Activated effector memory CD4-positive, alpha-beta T cell treated with anti-CD3 and anti-CD28 coated beads, Interleukin-2, amount 50 U/mL, for 16 hours (primary cell): ENCODE results near the gene PARD3.

Experiments used
- DNase-seq: peaks from one replicate; pipeline ENCODE4 v3.0.0-alpha.2; 2020

PARD3 gene

DNA sequence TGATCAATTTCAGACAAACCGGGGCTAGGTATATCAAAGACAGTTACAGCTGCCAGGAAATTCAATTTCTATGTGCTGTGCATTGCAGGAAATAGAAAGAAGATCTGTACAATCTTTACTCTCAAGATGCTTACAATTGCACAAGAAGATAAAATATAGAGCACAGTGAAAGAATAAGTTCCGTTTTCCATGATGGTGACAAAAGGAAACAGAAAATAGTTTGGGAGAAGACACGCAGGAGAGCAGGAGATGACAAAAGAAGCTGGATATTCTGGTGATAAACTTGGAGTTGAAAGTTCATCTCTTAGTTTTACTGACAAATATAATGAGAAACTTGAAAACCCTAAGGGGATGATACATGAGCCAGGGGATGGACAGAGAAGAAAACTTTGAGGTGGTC is 646.0 kb downstream of the PARD3 start:
- DNase-seq: no peak

DNA sequence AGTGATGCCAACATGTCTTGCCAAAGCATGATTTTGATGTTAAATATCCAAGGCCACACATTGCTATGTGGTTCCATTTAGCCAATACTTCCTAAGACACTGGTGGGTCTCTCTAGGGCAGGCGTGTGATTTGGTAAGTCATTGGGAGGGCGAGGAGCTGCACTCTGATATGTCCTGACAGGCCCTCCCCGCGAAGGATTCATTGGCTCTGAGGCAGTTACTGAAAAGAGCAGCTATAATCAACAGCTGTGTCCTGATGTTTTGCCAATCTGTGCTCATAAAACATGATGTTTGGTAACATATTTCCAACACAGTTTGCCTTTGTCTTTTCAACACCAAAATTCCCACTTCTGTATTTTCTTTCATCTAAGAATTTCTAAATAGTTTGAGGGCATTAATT is 646.7 kb downstream of the PARD3 start:
- DNase-seq: no peak

DNA sequence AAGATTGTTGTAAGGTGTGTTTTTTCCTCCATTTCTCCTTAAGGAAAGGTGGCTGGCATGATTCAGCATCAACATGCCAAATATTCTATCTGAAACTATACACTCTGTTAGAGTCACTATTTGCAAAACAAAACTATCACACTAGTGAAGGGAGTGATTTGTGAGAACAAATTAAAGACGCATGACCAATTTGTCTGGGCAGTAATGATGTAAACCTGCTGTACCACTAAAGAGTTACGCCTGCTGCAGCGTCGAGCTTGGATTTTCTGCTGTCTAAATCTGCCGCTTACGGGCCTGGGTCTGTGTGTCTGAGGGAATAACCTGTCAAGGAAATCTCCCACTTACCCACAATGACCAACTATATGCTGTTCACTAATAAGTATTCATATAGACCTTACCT is 648.3 kb downstream of the PARD3 start:
- no peak for DNase-seq

DNA sequence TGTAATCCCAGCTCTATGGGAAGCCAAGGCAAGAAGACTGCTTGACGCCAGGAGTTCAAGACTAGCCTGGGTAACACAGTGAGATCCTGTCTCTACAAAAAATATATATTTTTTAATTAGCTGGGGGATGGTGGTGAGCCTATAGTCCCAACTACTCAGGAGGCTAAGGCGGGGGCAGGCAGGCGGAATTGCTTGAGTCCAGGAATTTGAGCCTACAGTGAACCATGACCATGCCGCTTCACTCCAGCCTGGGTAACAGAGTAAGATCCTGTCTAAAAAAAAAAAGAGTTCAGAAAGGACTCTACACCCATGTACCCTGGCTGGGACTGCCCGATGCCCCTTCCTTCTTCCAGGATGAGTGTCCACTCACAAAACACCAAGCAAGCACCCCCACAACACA is 648.7 kb downstream of the PARD3 start:
- no peak for DNase-seq

DNA sequence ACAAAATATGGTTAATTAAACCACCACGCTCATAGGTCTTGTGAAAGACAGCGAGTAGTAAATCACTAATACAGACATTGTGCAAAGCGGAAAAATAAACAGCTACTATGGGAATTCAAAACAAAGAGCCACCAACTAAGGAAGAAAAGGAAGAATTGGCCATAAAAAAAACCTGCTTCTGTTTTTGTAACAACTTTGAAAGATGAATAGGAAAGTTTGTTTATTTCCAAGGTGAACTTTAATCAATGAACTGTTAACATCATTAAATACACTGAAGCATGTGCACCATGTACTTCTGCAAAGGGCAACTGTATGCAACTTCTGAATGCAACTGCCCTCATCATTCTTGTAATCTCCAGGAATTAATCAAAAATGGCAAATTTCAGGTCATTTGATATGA is 651.1 kb downstream of the PARD3 start:
- DNase-seq: no peak

DNA sequence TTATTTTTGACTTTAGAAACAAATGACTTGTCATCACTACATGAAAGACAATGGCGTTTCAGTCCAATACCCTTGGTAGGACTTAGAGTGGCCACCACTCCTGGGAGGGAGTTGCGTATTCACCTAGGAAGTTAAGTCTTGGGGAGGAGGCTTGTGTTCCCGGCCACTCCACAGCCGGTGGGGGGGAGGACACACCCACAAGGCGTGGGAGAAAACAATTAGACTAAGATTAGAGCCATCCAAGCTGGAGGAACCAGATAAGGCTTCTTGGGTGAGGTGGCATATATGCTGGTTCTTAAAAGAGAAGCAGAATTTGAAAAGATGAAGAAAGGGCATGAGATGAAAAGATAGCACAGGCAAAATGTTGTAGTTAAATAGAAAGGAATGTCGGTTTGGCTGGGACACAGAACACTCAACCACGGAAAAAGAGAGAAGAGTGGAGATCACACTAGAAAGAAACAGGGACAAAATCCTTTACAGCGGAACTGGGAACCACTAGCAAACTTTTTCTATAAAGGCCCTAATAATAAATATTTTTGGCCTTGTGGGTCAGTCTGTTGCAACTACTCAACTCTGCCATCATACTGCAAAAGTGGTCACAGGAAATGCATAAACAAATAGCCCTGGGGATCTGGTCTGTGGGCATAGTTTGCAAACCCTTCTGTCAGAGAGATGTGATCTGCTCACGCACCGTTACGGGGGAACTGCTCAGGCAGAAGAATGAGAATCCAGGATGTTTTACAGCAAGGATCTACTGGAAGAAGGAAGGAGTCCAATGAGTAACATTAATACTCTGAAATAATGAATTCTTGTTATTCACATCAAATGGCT is 651.8 kb downstream of the PARD3 start:
- DNase-seq: no peak

DNA sequence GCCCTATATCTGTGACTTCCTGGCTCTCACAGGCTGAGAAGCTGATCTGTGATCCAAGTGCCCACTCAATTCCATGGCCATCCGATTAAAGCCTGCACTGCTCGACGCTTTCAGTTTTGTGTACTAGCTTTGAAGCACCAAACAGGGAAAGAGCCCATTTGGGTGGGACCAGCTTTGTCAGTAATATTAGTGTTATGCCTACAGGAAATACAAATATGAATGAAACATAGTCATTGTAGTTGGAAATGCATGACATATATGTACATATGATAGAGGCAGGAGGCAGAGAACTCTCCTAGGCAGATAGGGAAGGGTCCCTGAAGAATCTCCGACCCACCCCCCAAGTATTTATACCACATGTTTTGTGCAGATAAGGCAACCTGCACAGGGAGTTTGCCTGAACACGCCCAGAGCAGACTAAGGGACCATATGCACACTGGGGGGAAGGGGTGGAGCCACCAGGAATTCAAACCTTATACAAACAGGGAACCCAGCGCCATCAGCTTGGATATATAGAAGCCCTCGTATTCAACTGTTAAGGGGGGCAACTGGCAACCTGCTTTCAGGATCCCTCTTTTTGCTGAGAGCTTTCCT is 653.2 kb downstream of the PARD3 start:
- no peak for DNase-seq

DNA sequence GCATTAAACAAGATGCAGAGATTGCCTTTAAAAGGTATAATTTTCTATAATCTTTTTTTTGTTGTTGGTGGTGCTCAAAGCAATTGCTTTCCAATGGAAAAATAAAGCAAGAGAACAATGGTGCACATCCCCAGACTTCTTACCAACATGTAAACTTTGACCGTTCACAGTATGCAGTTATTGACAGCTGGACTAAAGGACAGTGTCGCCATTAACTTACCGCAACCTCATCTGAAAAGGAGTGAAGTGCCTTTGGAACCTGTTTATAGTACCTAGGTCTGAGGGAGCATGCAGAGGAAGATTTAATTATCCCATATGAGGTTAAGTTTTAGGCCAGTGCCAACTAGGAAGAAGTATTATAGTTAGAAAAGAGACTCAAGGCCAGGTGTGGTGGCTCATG is 654.5 kb downstream of the PARD3 start:
- DNase-seq: no peak

DNA sequence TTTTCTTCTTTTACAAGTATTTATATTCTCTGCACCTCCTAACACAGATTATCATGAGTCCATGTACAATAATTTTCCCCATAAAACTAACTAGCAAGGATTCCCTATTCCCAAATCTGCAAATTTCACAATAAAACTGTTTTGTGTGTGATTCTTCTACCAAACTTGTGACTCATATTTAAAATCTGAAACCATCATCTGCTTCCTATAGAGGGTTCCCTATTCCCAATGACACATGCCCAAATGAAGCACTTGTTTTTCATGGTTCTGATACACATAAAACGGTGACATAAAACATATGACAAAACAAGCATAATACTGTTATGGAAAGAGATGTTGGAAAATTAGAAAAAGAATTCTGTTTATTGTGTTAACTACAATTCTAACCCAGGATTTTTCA is 657.6 kb downstream of the PARD3 start:
- no peak for DNase-seq

DNA sequence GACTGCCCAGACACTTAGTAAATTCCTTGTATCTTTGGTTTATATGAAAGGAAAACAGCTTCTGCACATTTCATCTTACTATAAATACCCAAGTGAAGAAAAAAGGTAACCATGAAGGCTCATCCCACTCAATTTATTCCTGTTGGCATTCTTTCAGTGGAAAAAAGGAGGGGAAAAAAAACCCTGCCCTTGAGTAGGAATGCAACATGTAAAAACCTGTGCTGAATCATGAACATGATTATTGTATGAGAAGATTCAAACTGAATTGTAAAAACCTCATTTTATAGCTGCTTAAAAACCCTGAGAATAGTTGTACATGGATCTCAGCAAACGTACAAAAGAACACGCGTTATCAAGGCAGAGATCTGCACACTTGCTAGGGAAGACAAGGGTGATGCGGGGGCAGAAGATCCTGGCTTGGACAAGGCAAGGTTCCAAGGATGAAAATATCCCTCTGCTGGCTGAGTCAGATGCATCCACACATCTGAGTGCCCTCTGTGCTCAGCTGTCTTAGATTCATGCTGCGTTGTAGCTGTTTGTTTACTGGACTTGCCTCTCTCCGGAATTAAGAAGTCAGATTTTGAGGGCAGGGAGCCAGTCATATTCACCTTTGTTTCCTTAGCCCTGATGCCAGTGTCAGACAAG is 658.2 kb downstream of the PARD3 start:
- DNase-seq: no peak

DNA sequence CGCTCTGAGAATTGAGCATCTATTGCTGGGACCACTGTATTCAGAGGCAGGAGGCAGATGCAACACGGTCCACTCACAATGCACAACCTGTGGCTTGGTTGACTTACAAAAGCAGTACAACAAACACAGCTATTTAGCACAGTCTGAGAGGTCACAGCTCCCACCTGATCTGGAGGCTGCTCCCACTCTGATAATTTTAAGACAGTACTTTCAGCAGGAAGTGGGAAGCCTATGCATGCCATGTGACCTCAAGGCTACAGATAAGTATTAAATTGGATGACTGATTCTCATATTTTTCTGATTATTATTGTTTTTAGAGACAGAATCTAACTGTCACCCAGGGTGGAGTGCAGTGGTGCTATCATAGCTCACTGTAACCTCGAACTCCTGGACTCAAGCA is 659.3 kb downstream of the PARD3 start:
- DNase-seq: no peak

DNA sequence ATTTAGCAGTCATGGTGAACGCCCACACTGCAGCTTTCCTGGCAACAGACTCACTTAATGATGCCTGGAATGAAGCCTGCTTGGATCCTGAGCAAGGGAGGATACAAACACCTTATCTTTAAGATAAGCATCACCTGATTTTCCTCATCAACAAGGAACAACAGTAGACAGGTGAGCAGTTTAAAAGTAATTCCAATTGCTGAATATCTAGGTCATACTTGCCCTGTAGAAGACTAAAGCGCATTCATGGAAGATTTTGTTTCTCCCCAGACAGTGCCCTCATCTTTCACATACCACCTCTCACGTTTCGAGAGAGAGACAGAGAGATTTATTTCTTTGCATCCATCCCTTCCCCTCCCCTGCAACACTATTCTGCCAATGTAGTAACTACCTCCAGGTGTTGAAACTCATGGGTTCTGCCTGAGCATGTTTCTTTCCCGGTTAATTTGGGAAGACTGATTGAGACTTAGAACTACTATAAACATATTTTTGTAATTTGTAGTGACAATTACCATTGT is 660.7 kb downstream of the PARD3 start:
- DNase-seq: no peak

DNA sequence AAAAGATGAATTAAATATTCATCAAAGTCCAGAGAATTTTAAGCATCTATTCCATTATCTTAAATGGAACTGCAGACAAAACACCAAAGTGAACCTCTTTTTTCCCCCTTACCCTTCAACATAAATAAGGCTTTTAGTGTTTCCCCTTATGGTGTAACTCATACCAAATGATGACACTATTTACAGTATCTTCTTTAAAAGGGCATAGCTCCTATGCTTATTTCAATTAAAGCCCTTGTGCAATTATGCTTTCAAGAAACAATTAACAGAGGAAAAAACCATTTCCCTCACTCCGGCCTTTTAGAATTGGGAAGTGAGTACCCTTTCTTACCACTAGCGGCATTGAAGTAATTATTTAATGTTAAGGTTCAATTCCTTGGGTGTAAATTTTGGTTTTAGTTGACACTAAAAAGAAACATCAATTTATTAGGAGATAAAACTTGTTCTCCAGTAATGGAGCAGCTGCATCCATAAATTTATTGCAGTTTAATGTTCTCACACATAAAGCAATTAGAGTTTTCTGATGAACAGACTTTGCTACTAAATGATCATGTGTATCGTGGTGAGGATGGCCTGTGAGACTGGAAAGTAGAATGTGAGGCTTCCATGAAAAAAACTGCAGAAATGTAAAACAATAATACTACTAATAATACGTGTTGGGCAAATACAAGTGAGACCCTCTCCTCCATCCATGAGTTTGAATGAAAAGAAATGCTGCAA is 661.3 kb downstream of the PARD3 start:
- DNase-seq: no peak

DNA sequence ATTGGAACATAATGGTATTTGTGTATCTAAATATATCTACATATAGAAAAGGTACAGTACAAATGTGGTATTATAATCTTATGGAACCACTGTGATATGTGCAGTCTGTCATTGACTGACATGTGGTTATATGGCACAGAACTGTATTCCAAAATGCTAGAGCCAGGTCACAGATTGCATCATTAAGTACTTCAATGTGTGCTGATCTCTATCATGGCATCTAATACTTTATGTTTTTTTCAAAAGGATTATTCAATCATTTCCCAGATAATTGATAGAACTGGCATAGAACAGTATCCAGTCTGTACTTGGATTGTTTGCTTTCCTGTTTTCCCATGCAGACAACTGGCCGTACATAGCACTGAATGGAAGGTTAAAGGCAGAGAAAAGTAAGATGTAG is 662.7 kb downstream of the PARD3 start:
- no peak for DNase-seq

DNA sequence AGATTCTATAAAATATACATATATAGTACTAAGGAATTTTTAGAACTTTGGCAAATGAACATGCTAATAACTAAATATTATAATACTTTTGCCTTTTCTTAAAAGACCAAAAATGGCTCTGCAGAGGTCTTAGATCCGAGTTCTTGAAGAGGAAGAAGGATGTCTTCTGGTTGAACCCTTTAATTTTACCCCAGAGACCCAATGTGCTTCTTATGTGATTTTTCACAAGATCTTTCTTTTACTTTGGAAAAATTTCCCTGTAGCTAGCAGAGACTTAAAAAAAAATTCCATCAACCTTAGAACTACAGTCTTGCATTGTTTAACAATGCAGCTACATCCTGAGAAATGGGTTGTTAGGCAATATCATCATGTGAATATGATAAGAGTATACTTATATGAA is 663.2 kb downstream of the PARD3 start:
- no peak for DNase-seq

DNA sequence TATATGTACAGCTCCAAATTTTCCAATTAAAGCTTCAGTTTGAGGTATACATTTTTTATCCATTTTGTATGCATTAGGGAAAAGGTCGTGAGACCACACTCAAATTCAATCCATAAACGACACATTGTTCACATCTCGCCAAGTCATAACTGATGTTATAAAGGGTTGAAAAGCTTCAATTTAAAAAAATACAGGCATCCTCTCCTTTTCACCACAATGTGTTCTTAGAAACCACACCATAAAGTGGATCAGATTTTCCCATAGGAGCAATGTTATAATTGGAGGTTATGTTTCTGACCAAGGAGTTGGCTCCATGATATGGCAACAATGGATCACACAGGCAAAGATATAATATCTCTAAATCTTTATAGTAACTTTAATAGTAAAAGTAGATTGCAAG is 663.6 kb downstream of the PARD3 start:
- DNase-seq: no peak

DNA sequence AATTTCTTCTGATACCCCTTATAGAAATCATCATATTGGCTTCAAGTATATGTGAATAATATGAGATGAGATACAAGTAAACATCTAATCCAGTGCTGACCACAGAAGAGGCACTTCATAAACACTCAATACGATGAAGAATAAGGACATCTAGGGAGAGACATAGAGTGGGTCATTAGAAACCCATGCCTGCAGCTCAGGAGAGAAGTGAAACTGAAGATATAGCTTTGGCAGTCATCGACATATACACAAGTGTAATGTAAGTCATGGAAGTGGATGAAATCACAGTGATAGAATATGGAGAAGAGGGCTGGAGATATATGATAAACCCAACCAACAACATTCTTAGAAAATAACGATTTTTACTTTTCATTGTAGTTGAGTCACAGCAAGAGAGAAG is 665.0 kb downstream of the PARD3 start:
- DNase-seq: no peak

DNA sequence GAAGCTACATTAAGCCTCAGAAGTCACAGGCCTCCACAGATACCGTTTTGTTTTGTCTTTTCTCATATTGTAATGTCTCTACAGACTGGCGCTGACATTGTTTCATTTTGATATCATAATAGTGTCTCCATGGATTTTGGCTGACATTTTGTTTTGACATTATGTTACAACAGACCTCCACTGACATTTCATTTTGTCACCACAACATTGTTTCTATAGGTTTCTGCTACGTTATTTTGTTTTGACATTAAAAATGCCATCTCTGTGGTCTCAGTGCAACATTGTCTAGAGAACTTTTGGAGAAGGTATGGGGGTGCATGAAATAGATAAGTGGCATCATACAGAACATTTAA is 666.8 kb downstream of the PARD3 start:
- no peak for DNase-seq

DNA sequence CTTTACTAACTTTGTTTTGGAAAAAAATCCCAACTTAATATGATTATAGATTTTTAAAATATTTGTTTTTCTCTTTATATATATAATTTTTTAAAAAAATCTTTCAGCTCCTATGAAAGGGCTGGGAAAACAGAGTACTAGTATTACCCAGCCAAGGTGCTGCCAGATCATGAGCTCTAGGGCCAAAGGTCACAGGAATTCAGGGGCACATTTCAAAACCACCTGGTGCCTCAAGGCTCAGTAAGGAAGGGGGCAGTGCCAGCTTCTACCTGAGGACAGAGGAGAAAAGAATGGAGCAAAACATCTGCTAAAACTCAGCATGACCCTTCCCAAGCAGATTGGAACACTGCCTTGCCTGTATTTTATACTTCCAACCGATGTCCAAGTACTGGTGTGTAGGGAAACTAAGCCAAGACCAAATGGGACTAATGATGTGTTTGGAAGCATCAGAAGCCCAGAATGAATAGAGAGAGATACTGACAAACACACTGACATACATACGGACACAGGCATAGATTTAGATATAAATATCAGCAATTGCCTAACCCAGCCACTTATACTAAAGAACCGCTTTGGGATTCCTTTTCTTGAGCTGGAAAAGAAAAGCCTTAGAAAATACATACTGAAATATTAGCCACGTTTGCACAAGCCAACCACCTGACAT is 667.3 kb downstream of the PARD3 start:
- DNase-seq: no peak

DNA sequence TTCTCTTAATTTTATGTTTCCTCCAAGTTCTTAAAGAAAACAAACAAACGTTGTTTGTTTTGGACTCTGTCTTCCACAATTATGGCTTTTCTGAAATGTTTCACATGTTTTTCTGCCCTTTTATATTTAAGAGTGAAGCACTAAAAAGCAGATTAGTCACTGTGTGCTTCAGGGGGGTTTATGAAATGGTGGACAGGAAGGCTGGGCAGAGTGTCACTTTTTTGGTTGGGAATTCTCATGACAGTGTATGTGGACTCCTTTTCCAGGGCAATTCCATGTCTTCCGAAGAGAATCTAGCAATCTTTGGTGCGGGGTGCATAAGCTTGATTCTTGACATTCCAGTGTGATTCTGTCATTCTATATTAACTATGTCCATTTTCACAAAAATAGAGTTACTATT is 669.4 kb downstream of the PARD3 start:
- no peak for DNase-seq

DNA sequence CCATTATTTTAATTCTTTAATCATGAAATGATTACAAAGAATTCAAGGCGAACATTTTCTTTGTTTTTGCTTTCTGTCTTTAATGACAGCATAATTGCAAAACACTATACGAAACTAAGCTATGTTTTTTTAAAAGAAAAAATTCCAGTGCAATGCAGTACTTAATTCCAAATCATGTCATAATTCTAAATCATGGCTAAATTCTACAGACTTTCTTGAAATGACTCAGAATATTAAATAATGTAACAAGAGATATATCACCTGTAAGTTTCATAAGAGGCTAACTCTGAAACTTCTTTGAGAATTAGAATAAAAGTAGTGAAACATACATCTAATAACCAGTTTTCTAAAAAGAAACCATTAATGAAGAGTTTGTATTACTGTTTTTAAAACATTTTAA is 671.6 kb downstream of the PARD3 start:
- DNase-seq: no peak

DNA sequence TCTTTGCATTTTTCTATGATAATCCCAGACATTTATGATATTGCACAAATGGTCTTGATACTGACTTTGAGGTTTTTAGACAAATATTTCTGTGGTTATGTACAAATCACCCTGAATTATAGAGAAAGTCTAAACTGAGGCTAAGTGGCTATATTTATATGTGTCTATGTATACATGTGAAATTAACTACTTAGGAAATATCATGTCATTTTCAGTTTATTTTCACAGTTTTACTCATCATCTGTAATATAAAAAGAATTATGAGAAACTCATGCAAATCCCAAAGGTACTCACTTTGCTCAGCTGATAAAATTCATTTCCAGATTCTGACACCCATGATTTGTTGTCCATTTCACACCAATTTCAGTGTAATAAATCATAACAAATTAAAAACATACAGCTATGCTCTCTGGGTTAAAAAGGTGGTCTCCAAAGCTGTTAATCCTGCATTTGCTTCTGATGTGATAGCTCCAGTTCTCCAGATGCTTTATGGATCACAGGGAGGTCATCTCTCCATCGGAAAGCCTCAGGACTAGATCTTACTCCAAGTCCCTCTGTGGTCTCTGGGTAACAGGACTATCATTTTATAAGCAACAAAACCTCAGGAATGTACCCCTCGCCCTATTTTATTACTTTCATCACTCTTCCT is 673.9 kb downstream of the PARD3 start:
- no peak for DNase-seq

DNA sequence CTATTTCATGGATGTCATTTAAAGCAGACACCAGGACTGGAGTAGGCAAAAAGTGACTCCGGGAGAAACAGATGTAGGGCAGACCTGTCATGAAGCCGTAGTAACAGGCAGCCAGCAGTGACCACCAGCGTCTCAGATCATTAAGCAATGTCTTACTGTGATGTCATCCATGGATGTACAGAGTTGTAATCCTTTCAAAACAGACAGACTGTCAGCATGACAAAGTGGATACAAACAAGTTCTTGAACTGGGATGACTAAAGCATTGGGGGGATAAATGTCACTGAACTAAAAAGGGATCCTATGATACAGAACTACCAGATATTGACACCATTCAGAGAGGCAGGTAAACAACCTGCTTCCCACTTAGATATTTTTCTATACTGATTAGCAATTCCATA is 675.5 kb downstream of the PARD3 start:
- no peak for DNase-seq
